Retinal pigment epithelial cell (primary cell): ENCODE measurements around the gene DIPK1C.

ENCODE experiments used
- DNase-seq: peaks from one replicate; pipeline ENCODE4 v3.0.0-alpha.2; 2010; ENCODE audit warnings: low read depth
- H3K4me3 ChIP-seq: 2 replicates; pipeline ENCODE4 v1.5.1; 2011; ENCODE audit warnings: mild to moderate bottlenecking, low read length, control low read depth, moderate library complexity
- CTCF ChIP-seq: conservative IDR thresholded peaks from 2 replicates; pipeline ENCODE4 v1.5.1; 2011; ENCODE audit warnings: low read depth, low read length, control low read depth, inconsistent platforms

The DIPK1C gene

GRCh38 chr18:74392323-74392722, 64.8 kb downstream of the DIPK1C start:
- no peak for TF ChIP-seq CTCF
- no peak for DNase-seq
- H3K4me3 ChIP-seq = no peak overlapping the region

- no peak for DNase-seq
- no peak overlapping the region for H3K4me3 ChIP-seq
- TF ChIP-seq CTCF = no peak
Observed at GRCh38 chr18:74390900-74391299, 66.2 kb downstream of the DIPK1C start.

- no peak overlapping the region for H3K4me3 ChIP-seq
- no peak for TF ChIP-seq CTCF
- no peak for DNase-seq
Observed at GRCh38 chr18:74389991-74390390, 67.1 kb downstream of the DIPK1C start.

GRCh38 chr18:74389171-74389927, 67.8 kb downstream of the DIPK1C start:
- no peak overlapping the region for H3K4me3 ChIP-seq
- TF ChIP-seq CTCF = no peak
- no peak for DNase-seq

- no peak for DNase-seq
- no peak for TF ChIP-seq CTCF
- H3K4me3 ChIP-seq = no peak overlapping the region
Observed at GRCh38 chr18:74388227-74388626, 68.9 kb downstream of the DIPK1C start.

GRCh38 chr18:74387383-74387782, 69.7 kb downstream of the DIPK1C start:
- no peak for TF ChIP-seq CTCF
- DNase-seq = no peak
- H3K4me3 ChIP-seq = no peak overlapping the region
